Adrenal gland (tissue), 5 donors: ENCODE results near the gene VPS4B.
"Not testable (repeated sequence)": the region's sequence is repeated elsewhere in the genome, so short reads cannot be mapped to it uniquely, and the experiment has no call there.

Source experiments
- POLR2A ChIP-seq, 2 donors: fragments of 450-650 bp; IDR thresholded peaks; one replicate each; pipeline ENCODE4 v1.6.1; 2017; ENCODE audit warnings: antibody characterized with exemption in 2 of 2, mild to moderate bottlenecking in 2 of 2, moderate library complexity in 1 of 2
- TF ChIP-seq, protein P1 (sequence below), 6 experiments: fragments of 450-650 bp in 4 of 6; fragments of 200-600 bp in 2 of 6; sonication (generic) in 1 of 6; IDR thresholded peaks; 1 replicate in 5 of 6; 2 replicates in 1 of 6; pipeline versions ENCODE4 v1.5.1 to v1.8.0; 2016 to 2021; ENCODE audit warnings: antibody characterized with exemption in 6 of 6, mild to moderate bottlenecking in 2 of 6, moderate library complexity in 1 of 6
- donor health status: DM: no; HTN: no; CAD: no.

DNA sequence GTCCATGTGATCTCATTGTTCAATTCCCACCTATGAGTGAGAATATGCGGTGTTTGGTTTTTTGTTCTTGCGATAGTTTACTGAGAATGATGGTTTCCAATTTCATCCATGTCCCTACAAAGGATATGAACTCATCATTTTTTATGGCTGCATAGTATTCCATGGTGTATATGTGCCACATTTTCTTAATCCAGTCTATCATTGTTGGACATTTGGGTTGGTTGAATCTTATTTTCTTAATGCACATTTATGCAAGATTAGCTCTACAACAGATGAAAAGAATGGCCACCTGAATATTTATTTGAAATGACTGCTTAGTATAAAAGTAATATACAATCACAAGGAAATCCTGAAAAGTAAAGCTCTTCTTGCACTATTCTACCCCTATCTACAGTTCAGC is 58.9 kb downstream of the VPS4B start:
- TF ChIP-seq, protein P1, sequence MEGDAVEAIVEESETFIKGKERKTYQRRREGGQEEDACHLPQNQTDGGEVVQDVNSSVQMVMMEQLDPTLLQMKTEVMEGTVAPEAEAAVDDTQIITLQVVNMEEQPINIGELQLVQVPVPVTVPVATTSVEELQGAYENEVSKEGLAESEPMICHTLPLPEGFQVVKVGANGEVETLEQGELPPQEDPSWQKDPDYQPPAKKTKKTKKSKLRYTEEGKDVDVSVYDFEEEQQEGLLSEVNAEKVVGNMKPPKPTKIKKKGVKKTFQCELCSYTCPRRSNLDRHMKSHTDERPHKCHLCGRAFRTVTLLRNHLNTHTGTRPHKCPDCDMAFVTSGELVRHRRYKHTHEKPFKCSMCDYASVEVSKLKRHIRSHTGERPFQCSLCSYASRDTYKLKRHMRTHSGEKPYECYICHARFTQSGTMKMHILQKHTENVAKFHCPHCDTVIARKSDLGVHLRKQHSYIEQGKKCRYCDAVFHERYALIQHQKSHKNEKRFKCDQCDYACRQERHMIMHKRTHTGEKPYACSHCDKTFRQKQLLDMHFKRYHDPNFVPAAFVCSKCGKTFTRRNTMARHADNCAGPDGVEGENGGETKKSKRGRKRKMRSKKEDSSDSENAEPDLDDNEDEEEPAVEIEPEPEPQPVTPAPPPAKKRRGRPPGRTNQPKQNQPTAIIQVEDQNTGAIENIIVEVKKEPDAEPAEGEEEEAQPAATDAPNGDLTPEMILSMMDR (IDR thresholded peaks at IDR 0.05), result not testable (repeated sequence)
- TF ChIP-seq POLR2A (IDR thresholded peaks at IDR 0.05), result not testable (repeated sequence)
